Heart left ventricle (tissue), 13 donors: ENCODE results near the gene DNAJC5.

Experiments
- CTCF ChIP-seq, 12 donors: fragments of 200-600 bp; sonication (generic) in 4 of 12; IDR thresholded peaks; one replicate each; pipeline versions ENCODE4 v1.5.0 to v1.8.0; 2018 to 2022; ENCODE audit warnings: antibody characterized with exemption in 12 of 12, mild to moderate bottlenecking in 5 of 12
- POLR2A ChIP-seq, 2 donors: fragments of 450-650 bp; IDR thresholded peaks; one replicate each; pipeline ENCODE4 v1.6.1; 2017; ENCODE audit warnings: antibody characterized with exemption in 2 of 2, mild to moderate bottlenecking in 2 of 2, moderate library complexity in 2 of 2
- donor health status: ischemic (EF 13 %, LVEDD 7.1; RV severe dilation, severe dysfunction).
- donor health status: DM: no; HTN: yes; CAD: no.
- donor health status: DM: no; HTN: no; CAD: no.
- donor health status: ischemic (EF 25% LVEDD 6.9; RV normal size, moderate dysfunction).
- donor health status: ischemic (EF 25% LVEDD 5.7; RV mildly dilated, moderate dysfunction).
- donor health status: ischemic (EF 35%, LVEDD 5.7; RV mildly dilated, moderate dysfunction).
- donor health status: nonischemic (EF 11% LVEDD 7.7; RV severe dilation, severe dysfunction).
- donor health status: DM: yes; HTN: yes; CAD: no.
- donor health status: PGD.
- donor health status: ischemic (EF 29% LVEDD 5.4; RV normal size, mild dysfunction).
- donor health status: nonischemic (EF 23%, LVEDD 6.1; RV moderate dilation, normal function).

DNA sequence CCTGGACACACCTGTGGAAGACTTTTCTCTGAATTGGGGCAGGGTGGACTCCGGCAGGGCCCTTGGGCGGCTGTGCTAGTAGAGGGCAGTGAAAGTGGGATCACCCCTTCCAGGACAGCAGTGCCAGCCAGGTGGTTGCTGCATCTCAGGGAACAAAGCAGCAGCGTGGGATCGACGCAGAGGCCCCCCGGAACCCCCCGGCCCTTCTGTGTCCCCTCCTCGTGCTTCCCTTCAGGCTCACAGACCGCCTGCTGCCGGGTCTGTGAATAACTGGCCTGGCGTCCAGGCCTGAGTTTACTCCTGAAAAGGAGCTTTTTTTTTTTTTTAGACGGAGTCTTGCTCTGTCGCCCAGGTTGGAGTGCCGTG is 8.9 kb upstream of the DNAJC5 start:
- no peak for TF ChIP-seq POLR2A (IDR thresholded peaks at IDR 0.05)
- TF ChIP-seq CTCF (IDR thresholded peaks at IDR 0.05): no peak
